ENCODE data around the gene HTRA3. TPM values are rescaled to one million over a fixed set of nuclear protein-coding genes. Genes with fewer than 3 reads are reported as not detected.

Gene HTRA3
- total and polyA plus RNA-seq, 10 donors = 0.26 to 5.5 (median 2.5) TPM

DNA sequence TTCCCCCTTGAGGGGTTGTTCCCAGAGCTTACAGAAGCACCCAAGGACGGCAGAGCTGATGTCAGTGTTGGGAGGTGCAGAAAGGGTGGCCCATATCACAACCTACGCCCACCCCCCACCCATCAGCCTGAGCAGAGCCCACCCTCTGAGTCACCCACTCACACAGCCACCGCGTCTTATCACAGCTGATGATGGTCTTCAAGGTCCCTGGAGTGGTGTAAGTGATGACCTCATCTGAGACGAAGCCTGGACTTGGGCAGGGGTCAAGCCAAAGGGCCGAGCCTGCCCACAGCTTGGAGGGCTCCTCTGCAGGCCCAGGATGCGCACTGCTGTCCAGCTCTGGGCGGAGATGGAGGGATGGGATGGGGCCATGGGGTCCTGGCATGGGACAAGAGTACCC is 3.0 kb upstream of the HTRA3 start:
- peaks cover 0 to 81% (median 25%) of the 10 kb centered on the region in 7 donors for H3K27me3 ChIP-seq (replicated peaks in 1 of 7)
- H3K9me3 ChIP-seq = no peaks in the 10 kb centered on the region
- intact Hi-C loops (cut with DNase I; ENCODE audit: low total_unique reads) = no loop called here
- 71 to 84% (median 79%) methylated on average over 6 to 8 of the region's 8 CpGs for WGBS, 5 donors
- peaks cover 0 to 60% (median 33%) of the 10 kb centered on the region in 6 donors for H3K4me1 ChIP-seq
- H3K36me3 ChIP-seq = no peaks in the 10 kb centered on the region
- H3K4me3 ChIP-seq = no peak overlapping the region
- no peak overlapping the region for H3K27ac ChIP-seq
- TF ChIP-seq, protein P1, sequence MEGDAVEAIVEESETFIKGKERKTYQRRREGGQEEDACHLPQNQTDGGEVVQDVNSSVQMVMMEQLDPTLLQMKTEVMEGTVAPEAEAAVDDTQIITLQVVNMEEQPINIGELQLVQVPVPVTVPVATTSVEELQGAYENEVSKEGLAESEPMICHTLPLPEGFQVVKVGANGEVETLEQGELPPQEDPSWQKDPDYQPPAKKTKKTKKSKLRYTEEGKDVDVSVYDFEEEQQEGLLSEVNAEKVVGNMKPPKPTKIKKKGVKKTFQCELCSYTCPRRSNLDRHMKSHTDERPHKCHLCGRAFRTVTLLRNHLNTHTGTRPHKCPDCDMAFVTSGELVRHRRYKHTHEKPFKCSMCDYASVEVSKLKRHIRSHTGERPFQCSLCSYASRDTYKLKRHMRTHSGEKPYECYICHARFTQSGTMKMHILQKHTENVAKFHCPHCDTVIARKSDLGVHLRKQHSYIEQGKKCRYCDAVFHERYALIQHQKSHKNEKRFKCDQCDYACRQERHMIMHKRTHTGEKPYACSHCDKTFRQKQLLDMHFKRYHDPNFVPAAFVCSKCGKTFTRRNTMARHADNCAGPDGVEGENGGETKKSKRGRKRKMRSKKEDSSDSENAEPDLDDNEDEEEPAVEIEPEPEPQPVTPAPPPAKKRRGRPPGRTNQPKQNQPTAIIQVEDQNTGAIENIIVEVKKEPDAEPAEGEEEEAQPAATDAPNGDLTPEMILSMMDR (IDR thresholded peaks at IDR 0.05 in 8 of 11, conservative IDR thresholded peaks at IDR 0.05 in 3 of 11) = no peak
- no peak for TF ChIP-seq POLR2A (IDR thresholded peaks at IDR 0.05)
- TF ChIP-seq POLR2AphosphoS5 (IDR thresholded peaks at IDR 0.05) = no peak
- no peak for DNase-seq

DNA sequence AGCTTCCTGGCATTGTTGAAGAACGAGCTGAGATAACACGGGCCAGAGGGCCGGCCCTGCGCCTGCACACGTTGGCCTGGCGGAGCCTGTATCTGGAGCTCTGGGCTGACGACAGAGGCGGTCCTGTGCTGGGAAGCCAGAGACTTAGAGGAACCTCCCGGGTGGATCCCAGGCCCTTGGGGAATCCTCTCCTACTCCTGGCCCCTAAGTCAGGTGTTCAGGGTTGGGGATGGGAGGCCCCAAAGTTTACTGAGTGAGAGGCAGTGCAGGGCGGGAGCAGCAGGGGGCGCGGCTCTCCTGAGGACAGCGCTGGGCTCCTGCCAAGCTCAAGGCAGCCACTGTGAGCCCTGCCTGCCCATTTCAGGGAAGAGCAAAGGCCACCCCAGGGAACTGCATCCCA is 2.5 kb upstream of the HTRA3 start:
- H3K4me1 ChIP-seq = peaks cover 0 to 60% (median 31%) of the 10 kb centered on the region in 6 donors
- no peaks in the 10 kb centered on the region for H3K9me3 ChIP-seq
- intact Hi-C loops (cut with DNase I; ENCODE audit: low total_unique reads) = no loop called here
- 55 to 60% (median 56%) methylated on average over 12 to 13 of the region's 13 CpGs for WGBS, 5 donors
- H3K27ac ChIP-seq = no peak overlapping the region
- no peak overlapping the region for H3K4me3 ChIP-seq
- H3K27me3 ChIP-seq (replicated peaks in 1 of 7) = peaks cover 0 to 81% (median 25%) of the 10 kb centered on the region in 7 donors
- TF ChIP-seq, protein P1 (IDR thresholded peaks at IDR 0.05 in 8 of 11, conservative IDR thresholded peaks at IDR 0.05 in 3 of 11) = peak in 9 of 11 experiments; percentile 29 to 71 (median 53)
- TF ChIP-seq POLR2A (IDR thresholded peaks at IDR 0.05) = no peak
- H3K36me3 ChIP-seq = no peaks in the 10 kb centered on the region
- DNase-seq = no peak

DNA sequence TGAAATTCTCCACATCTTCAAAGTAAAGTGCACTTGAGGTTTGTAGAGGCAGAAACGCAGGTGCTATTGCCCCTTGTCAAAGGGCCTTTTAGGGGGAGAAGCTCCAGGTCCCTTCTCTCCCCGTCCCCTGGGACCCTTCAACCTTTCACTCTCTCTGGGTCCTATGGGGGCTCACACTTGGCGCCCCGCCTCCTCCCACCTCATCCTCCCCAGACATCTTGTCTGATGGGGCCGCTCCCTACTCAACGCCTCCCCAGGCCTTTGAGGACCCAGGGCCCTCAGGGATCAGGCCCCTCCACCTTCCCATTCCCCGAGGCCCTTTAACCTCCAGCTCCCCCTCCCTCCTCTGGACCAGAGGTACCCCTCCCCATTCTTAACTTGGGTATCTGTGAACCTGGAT is 1.3 kb upstream of the HTRA3 start:
- TF ChIP-seq POLR2A (IDR thresholded peaks at IDR 0.05) = no peak
- TF ChIP-seq POLR2AphosphoS5 (IDR thresholded peaks at IDR 0.05) = no peak
- TF ChIP-seq, protein P1 (IDR thresholded peaks at IDR 0.05 in 8 of 11, conservative IDR thresholded peaks at IDR 0.05 in 3 of 11) = no peak
- intact Hi-C loops (cut with DNase I; ENCODE audit: low total_unique reads) = no loop called here
- H3K4me3 ChIP-seq = no peak overlapping the region
- 85 to 95% (median 92%) methylated on average over 7 of the region's 7 CpGs for WGBS, 5 donors
- no peak for DNase-seq
- H3K36me3 ChIP-seq = no peaks in the 10 kb centered on the region
- peaks cover 0 to 84% (median 25%) of the 10 kb centered on the region in 7 donors for H3K27me3 ChIP-seq (replicated peaks in 1 of 7)
- H3K4me1 ChIP-seq = peaks cover 11 to 63% (median 36%) of the 10 kb centered on the region in 6 donors
- H3K27ac ChIP-seq = no peak overlapping the region
- H3K9me3 ChIP-seq = no peaks in the 10 kb centered on the region

DNA sequence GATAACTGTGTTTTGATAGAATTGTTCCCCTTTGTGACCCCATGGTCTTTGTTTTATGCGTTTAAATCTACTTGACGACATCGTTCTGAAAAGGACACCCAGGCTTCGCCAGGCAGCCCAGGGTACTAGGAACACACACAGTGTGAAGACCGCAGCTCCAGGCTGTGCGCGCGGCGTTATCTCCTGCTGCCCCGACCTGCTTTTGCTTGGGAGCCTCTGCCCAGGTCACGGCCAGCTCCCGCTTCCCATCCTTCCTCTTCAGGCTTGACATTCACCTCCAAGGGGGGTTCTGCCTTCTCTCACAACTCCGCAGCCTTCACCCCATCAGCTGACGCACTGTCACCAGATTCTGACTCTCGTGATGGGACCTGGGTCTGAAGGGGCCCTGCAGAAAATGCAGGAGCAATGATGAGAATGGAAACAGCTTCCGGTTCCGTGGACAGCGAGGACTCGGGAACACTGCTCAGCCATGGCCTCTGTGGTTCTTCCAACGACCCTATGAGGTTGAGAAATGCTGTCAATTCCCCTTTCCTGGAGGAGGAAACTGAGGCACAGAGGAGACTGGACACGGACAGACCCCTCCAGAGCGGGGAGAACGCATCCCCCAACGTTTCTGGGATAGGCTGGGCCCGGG is 536 bp upstream of the HTRA3 start:
- H3K4me3 ChIP-seq = peak overlapping the region in 4 of 8 donors; percentile 10 to 64 (median 31)
- H3K36me3 ChIP-seq = no peaks in the 10 kb centered on the region
- no peaks in the 10 kb centered on the region for H3K9me3 ChIP-seq
- H3K27ac ChIP-seq = peak overlapping the region in 3 of 8 donors; percentile 23 to 36 (median 34)
- intact Hi-C loops (cut with DNase I; ENCODE audit: low total_unique reads) = no loop called here
- TF ChIP-seq, protein P1 (IDR thresholded peaks at IDR 0.05 in 8 of 11, conservative IDR thresholded peaks at IDR 0.05 in 3 of 11) = no peak
- TF ChIP-seq POLR2AphosphoS5 (IDR thresholded peaks at IDR 0.05) (no peak), POLR2A (IDR thresholded peaks at IDR 0.05) (no peak)
- peaks cover 11 to 71% (median 39%) of the 10 kb centered on the region in 6 donors for H3K4me1 ChIP-seq
- H3K27me3 ChIP-seq (replicated peaks in 1 of 7) = peaks cover 0 to 85% (median 25%) of the 10 kb centered on the region in 7 donors
- DNase-seq = no peak
- 71 to 88% (median 79%) methylated on average over 20 to 25 of the region's 25 CpGs for WGBS, 5 donors
